Breast epithelium (tissue), 4 donors: ENCODE results near the gene ROS1. TPM values are rescaled to one million over a fixed set of nuclear protein-coding genes. Genes with fewer than 3 reads are reported as not detected.
"Not testable (repeated sequence)": the region's sequence is repeated elsewhere in the genome, so short reads cannot be mapped to it uniquely, and the experiment has no call there.

Experiments used
- DNase-seq, 2 donors: peaks; one replicate each; pipeline ENCODE4 v3.0.0-alpha.2; 2019; ENCODE audit warnings: low spot score in 2 of 2
- H3K27ac ChIP-seq, 2 donors: fragments of 200-600 bp; sonication (generic) in 1 of 2; one replicate each; pipeline ENCODE4 v1.5.1; 2016 to 2019; ENCODE audit warnings: mild to moderate bottlenecking in 1 of 2
- H3K27me3 ChIP-seq, 2 donors: fragments of 200-600 bp; sonication (generic) in 1 of 2; one replicate each; pipeline versions ENCODE4 v1.5.1 to v1.6.0; 2017 to 2019; ENCODE audit warnings: control low read depth in 1 of 2, mild to moderate bottlenecking in 1 of 2
- H3K36me3 ChIP-seq: fragments of 200-600 bp; one replicate; pipeline ENCODE4 v1.5.1; 2019
- H3K4me1 ChIP-seq, 2 donors: fragments of 200-600 bp; sonication (generic); one replicate each; pipeline ENCODE4 v1.5.1; 2016 to 2019; ENCODE audit warnings: control low read depth in 1 of 2
- H3K4me3 ChIP-seq, 3 donors: fragments of 200-600 bp; sonication (generic); 1 replicate in 2 of 3; 2 replicates in 1 of 3; pipeline ENCODE4 v1.5.1; 2016 to 2019; ENCODE audit warnings: mild to moderate bottlenecking in 3 of 3, moderate library complexity in 2 of 3
- H3K9me3 ChIP-seq, 2 donors: fragments of 200-600 bp; sonication (generic) in 1 of 2; one replicate each; pipeline ENCODE4 v1.5.1; 2016 to 2019; ENCODE audit warnings: control low read depth in 1 of 2
- CTCF ChIP-seq, 3 donors: fragments of 450-650 bp; IDR thresholded peaks; one replicate each; pipeline ENCODE4 v1.5.1; 2016 to 2017; ENCODE audit warnings: antibody characterized with exemption in 3 of 3, mild to moderate bottlenecking in 3 of 3, moderate library complexity in 3 of 3
- POLR2A ChIP-seq: fragments of 450-650 bp; IDR thresholded peaks from one replicate; pipeline ENCODE4 v1.6.1; 2016; ENCODE audit warnings: antibody characterized with exemption, mild to moderate bottlenecking, moderate library complexity
- POLR2AphosphoS5 ChIP-seq, 3 donors: sonication (generic); formaldehyde crosslinking; IDR thresholded peaks; one replicate each; pipeline ENCODE4 v1.6.1; 2017; ENCODE audit warnings: antibody characterized with exemption in 3 of 3
- intact Hi-C: fragments of 100-400 bp; cut with DNase I; formaldehyde crosslinking; loops from one replicate; pipeline ENCODE4 v1.15.1; 2023; ENCODE audit warnings: low total_unique reads
- total RNA-seq, 3 donors: library from RNA; depleted of rRNA; stranded (reverse); fragments of >200 nt; gene quantifications; one replicate each; pipeline ENCODE4 v1.1.0, GENCODE V29; 2016

Gene ROS1
- total RNA-seq, 3 donors from 2014 or later, result under 0.01 TPM; not detected in 2

GRCh38 chr6:117446861-117447260 is 21.1 kb upstream of the ROS1 start:
- TF ChIP-seq POLR2AphosphoS5 (IDR thresholded peaks at IDR 0.05) (no peak), POLR2A (no peak), CTCF (IDR thresholded peaks at IDR 0.05) (no peak)
- intact Hi-C loops, result no loop called here
- H3K27ac ChIP-seq, result no peak overlapping the region
- H3K4me3 ChIP-seq, result no peak overlapping the region
- H3K27me3 ChIP-seq, result no peaks in the 10 kb centered on the region
- no peaks in the 10 kb centered on the region for H3K4me1 ChIP-seq
- no peaks in the 10 kb centered on the region for H3K9me3 ChIP-seq
- H3K36me3 ChIP-seq, result no peaks in the 10 kb centered on the region
- DNase-seq, result no peak

- TF ChIP-seq POLR2AphosphoS5 (IDR thresholded peaks at IDR 0.05) (no peak), CTCF (IDR thresholded peaks at IDR 0.05) (no peak), POLR2A (no peak)
- H3K27me3 ChIP-seq, result no peaks in the 10 kb centered on the region
- no peaks in the 10 kb centered on the region for H3K4me1 ChIP-seq
These were observed 18.9 kb upstream of the ROS1 start for GRCh38 chr6:117444600-117444999.

GRCh38 chr6:117442313-117442712 is 16.6 kb upstream of the ROS1 start:
- intact Hi-C loops, H3K36me3 ChIP-seq, DNase-seq, H3K4me3 ChIP-seq, H3K9me3 ChIP-seq, H3K4me1 ChIP-seq, H3K27ac ChIP-seq, H3K27me3 ChIP-seq: not testable (repeated sequence)

More at GRCh38 chr6:117444600-117444999, 18.9 kb upstream of the ROS1 start:
- H3K36me3 ChIP-seq, result no peaks in the 10 kb centered on the region
- DNase-seq, result no peak
- intact Hi-C loops, result no loop called here
- H3K4me3 ChIP-seq, result no peak overlapping the region
- no peaks in the 10 kb centered on the region for H3K9me3 ChIP-seq
- H3K27ac ChIP-seq, result no peak overlapping the region

DNA sequence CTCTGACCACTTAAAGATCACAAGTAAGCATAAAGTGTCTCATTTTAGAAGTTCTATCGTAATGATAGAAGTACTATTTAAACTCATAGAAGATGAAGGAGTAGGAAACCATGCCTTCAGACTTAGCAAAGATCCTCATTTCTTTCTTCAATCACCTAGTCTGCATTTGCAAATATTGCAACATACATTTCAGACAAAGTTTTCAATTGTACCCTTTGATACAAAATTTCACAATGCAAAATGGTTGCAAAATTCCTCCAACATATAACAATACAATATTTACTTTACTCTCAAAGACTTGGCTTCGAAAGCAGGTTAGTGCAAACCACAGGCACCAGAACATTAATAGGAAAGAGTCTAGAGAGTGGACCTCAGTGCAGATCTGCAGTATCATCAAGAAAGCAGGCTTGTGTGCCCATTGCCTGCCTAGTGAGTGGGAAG is 16.1 kb upstream of the ROS1 start:
- no peak for DNase-seq
- TF ChIP-seq POLR2AphosphoS5 (IDR thresholded peaks at IDR 0.05) (no peak), CTCF (IDR thresholded peaks at IDR 0.05) (no peak), POLR2A (no peak)
- Histone ChIP-seq H3K9me3 (no peaks in the 10 kb centered on the region), H3K27ac (no peak overlapping the region), H3K27me3 (no peaks in the 10 kb centered on the region), H3K4me3 (no peak overlapping the region), H3K36me3 (no peaks in the 10 kb centered on the region), H3K4me1 (no peaks in the 10 kb centered on the region)
- intact Hi-C loops, result no loop called here

DNA sequence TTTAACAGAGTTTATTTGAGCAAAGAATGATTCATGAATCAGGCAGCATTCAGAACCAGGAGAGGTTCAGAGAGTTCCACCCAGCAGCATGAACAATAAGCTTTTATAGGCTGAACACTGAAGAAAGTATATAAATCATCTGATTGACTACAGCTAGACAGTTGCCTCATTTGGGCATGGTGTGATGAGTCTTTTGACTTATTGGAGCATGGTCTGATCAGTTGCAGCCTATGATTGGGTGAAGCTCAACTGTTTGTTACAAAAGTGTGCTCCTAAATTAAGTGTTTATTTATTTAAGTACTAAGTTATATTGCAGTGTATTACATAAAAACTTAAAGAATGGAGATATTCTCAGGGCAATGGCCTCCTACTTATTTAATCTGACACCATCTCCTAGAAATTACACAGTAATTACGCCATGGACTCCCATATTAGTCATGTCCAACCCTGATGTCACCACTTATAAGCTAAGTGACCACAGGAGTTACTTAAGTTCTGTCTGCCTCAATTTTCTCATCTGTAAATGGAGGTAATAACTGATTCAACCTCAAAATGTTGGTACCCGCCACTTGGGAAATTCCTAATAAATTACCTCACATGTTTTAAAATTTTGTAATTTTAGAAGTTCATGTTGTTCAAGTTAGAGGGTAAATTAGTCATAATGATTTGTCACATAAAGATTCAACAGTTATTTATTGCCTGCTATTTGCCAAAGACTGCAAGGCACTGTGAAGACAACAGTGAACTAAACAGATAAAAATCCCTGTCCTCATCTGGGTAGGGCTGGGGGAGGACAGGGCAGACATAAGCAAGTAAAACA is 15.2 kb upstream of the ROS1 start:
- no peak for DNase-seq
- intact Hi-C loops, result no loop called here
- H3K27me3 ChIP-seq, result no peaks in the 10 kb centered on the region
- no peaks in the 10 kb centered on the region for H3K9me3 ChIP-seq
- TF ChIP-seq POLR2AphosphoS5 (IDR thresholded peaks at IDR 0.05), result no peak
- no peak for TF ChIP-seq CTCF (IDR thresholded peaks at IDR 0.05)
- no peak for TF ChIP-seq POLR2A
- H3K27ac ChIP-seq, result no peak overlapping the region
- H3K4me3 ChIP-seq, result no peak overlapping the region
- H3K4me1 ChIP-seq, result no peaks in the 10 kb centered on the region
- H3K36me3 ChIP-seq, result no peaks in the 10 kb centered on the region
